HepG2 (cell line): Measurements from ENCODE around the gene HDAC4. TPM values are rescaled to one million over a fixed set of nuclear protein-coding genes. Genes with fewer than 3 reads are reported as not detected.

Source experiments
- ATAC-seq: fragments of 200-7000 bp; cut with Tn5 transposase; 3 replicates; pipeline ENCODE4 v1.9.1; 2020; ENCODE audit warnings: mild to moderate bottlenecking, moderate library complexity
- BruUV-seq: library from RNA; stranded (reverse); fragments of 400-500 nt; replicated peaks from 2 replicates; lab custom pipeline; 2021; lab: Mats Ljungman, UMichigan
- CTCF ChIA-PET: fragments of 300-600 bp; formaldehyde crosslinking; extraction: SDS; loops from one replicate; lab custom pipeline; 2021; ENCODE audit warnings: low total read pairs, inconsistent platforms, low intra/inter-chr PET ratio; lab: Yijun Ruan, JAX
- POLR2A ChIA-PET: fragments of 350-600 bp; sonication (Branson Sonifier 250); formaldehyde crosslinking; loops from one replicate; lab custom pipeline; 2020; ENCODE audit warnings: antibody characterized with exemption, inconsistent platforms; lab: Yijun Ruan, JAX
- DNase-seq: peaks from one replicate; pipeline ENCODE4 v3.0.0-alpha.2; 2015; ENCODE audit warnings: low spot score
- FAIRE-seq: peaks from 3 replicates; lab custom pipeline; 2011; peaks lifted over from hg19 to GRCh38; lab: Jason Lieb, UNC
- H2AFZ ChIP-seq: one replicate; pipeline ENCODE4 v1.6.1; 2011; ENCODE audit warnings: low read length, inconsistent platforms
- H3K27ac ChIP-seq: fragments of 300-600 bp; 3 replicates; pipeline ENCODE4 v1.8.0; 2011; ENCODE audit warnings: mixed run types, mild to moderate bottlenecking, mixed read lengths, low read length, inconsistent platforms; ENCODE audit not compliant: insufficient read depth; ENCODE audit errors: extremely low read length
- H3K27me3 ChIP-seq, 2 experiments: fragments of 200-600 bp in 1 of 2; 2 replicates in 1 of 2; 3 replicates in 1 of 2; pipeline versions ENCODE4 v1.6.0 to v1.8.0; 2011; ENCODE audit warnings: low read length in 2 of 2, mild to moderate bottlenecking in 2 of 2, moderate library complexity in 2 of 2, inconsistent platforms in 1 of 2; ENCODE audit not compliant: insufficient read depth in 2 of 2, control insufficient read depth in 1 of 2
- H3K36me3 ChIP-seq, 2 experiments: fragments of 200-600 bp in 1 of 2; replicated peaks in 1 of 2; 2 replicates in 1 of 2; 3 replicates in 1 of 2; pipeline versions ENCODE4 v1.5.1 to v1.8.0; 2011; ENCODE audit warnings: low read length in 2 of 2, inconsistent platforms in 1 of 2; ENCODE audit not compliant: insufficient read depth in 2 of 2, control insufficient read depth in 1 of 2
- H3K4me1 ChIP-seq: 2 replicates; pipeline ENCODE4 v1.5.1; 2012; ENCODE audit warnings: low read length, inconsistent platforms; ENCODE audit not compliant: insufficient read depth
- H3K4me2 ChIP-seq: 2 replicates; pipeline ENCODE4 v1.6.0; 2011; ENCODE audit warnings: low read depth, low read length, inconsistent platforms
- H3K4me3 ChIP-seq, 3 experiments: fragments of 200-600 bp in 1 of 3; sonication (generic), shearing (Covaris generic) in 1 of 3; replicated peaks in 1 of 3; 2 replicates each; pipeline ENCODE4 v1.5.1; 2011 to 2016; ENCODE audit warnings: low read length in 3 of 3, inconsistent platforms in 2 of 3, low read depth in 2 of 3, mild to moderate bottlenecking in 2 of 3, control low read depth in 1 of 3, mixed read lengths in 1 of 3; ENCODE audit not compliant: insufficient read depth in 1 of 3
- H3K79me2 ChIP-seq: one replicate; pipeline ENCODE4 v1.6.1; 2011; ENCODE audit warnings: low read length, inconsistent platforms; ENCODE audit not compliant: insufficient read depth
- H3K9ac ChIP-seq: 2 replicates; pipeline ENCODE4 v1.6.0; 2011; ENCODE audit warnings: mild to moderate bottlenecking, low read depth, low read length, inconsistent platforms; ENCODE audit not compliant: insufficient read depth
- H3K9me3 ChIP-seq: 2 replicates; pipeline ENCODE4 v1.5.1; 2012; ENCODE audit warnings: mild to moderate bottlenecking, low read length
- H4K20me1 ChIP-seq: 2 replicates; pipeline ENCODE4 v1.6.0; 2011; ENCODE audit warnings: inconsistent platforms, mild to moderate bottlenecking, low read length, moderate library complexity; ENCODE audit not compliant: insufficient read depth
- ATAD3A ChIP-seq: sonication (generic); formaldehyde crosslinking; IDR thresholded peaks from 2 replicates; pipeline ENCODE4 v1.4.0; 2020; ENCODE audit warnings: missing genetic modification reagents
- ATF7 ChIP-seq, 2 experiments: fragments of 450-650 bp in 1 of 2; sonication (generic) in 1 of 2; formaldehyde crosslinking in 1 of 2; IDR thresholded peaks; 2 replicates each; pipeline versions ENCODE4 v1.4.0 to v1.6.1; 2016 to 2020; ENCODE audit warnings: antibody characterized with exemption in 1 of 2, mild to moderate bottlenecking in 1 of 2, missing genetic modification reagents in 1 of 2
- CREB1 ChIP-seq, 2 experiments: fragments of 450-650 bp in 1 of 2; IDR thresholded peaks; 2 replicates each; pipeline ENCODE4 v1.6.1; 2016 to 2017; ENCODE audit warnings: control low read depth in 1 of 2, mild to moderate bottlenecking in 1 of 2, missing compliant biosample characterization in 1 of 2, missing genetic modification characterization in 1 of 2
- REPIN1 ChIP-seq: sonication (generic); formaldehyde crosslinking; IDR thresholded peaks from 2 replicates; pipeline ENCODE4 v1.8.0; 2022; ENCODE audit warnings: missing genetic modification reagents, low read depth, mild to moderate bottlenecking, borderline replicate concordance
- SAP130 ChIP-seq: IDR thresholded peaks from 2 replicates; pipeline ENCODE4 v1.6.1; 2016; ENCODE audit warnings: low read depth
- ZSCAN22 ChIP-seq: sonication (generic); formaldehyde crosslinking; IDR thresholded peaks from 2 replicates; pipeline ENCODE4 v1.4.0; 2020; ENCODE audit warnings: mild to moderate bottlenecking, missing genetic modification reagents
- WGBS: methylation state at CpG from one replicate; pipeline ENCODE4 v1.1.6; 2017; ENCODE audit warnings: low lambda C conversion rate; 5-methylcytosine and 5-hydroxymethylcytosine counted together
- in situ Hi-C: cut with HindIII; loops from 2 replicates; pipeline ENCODE4 v1.10.0; 2017; ENCODE audit warnings: low pct_unique_long_range_greater_than_20kb; ENCODE audit not compliant: extremely low pct_ligation_motif_present
- intact Hi-C: fragments of 100-400 bp; cut with micrococcal nuclease; formaldehyde crosslinking; loops from one replicate; pipeline ENCODE4 v1.10.0; 2022; ENCODE audit not compliant: unreplicated experiment
- polyA plus RNA-seq, 8 experiments: library from polyadenylated mRNA; depleted of rRNA in 3 of 8; stranded (reverse) in 7 of 8; unstranded in 1 of 8; fragments of >200 nt; fragmentation: Illumina TruSeq in 4 of 8; extraction: Trizol in 4 of 8; gene quantifications; 2 replicates each; pipeline versions ENCODE4 v1.2.1 to v1.2.3, GENCODE V29; 2011 to 2016; ENCODE audit warnings: low read depth in 4 of 8, missing spikeins in 1 of 8, mixed read lengths in 1 of 8; ENCODE audit not compliant: insufficient read depth in 1 of 8
- total RNA-seq, 5 experiments: library from RNA; depleted of rRNA; stranded (reverse); fragments of >200 nt; fragmentation: Illumina TruSeq; extraction: Trizol; gene quantifications; 2 replicates each; pipeline ENCODE4 v1.2.3, GENCODE V29; 2016; ENCODE audit warnings: low read depth in 1 of 5

HDAC4 gene
- total and polyA plus RNA-seq, 2 of the 13 experiments (the other 11 are each of a cell fraction or from before 2014, with no cell fraction given), result 10.1 to 11.5 TPM

DNA sequence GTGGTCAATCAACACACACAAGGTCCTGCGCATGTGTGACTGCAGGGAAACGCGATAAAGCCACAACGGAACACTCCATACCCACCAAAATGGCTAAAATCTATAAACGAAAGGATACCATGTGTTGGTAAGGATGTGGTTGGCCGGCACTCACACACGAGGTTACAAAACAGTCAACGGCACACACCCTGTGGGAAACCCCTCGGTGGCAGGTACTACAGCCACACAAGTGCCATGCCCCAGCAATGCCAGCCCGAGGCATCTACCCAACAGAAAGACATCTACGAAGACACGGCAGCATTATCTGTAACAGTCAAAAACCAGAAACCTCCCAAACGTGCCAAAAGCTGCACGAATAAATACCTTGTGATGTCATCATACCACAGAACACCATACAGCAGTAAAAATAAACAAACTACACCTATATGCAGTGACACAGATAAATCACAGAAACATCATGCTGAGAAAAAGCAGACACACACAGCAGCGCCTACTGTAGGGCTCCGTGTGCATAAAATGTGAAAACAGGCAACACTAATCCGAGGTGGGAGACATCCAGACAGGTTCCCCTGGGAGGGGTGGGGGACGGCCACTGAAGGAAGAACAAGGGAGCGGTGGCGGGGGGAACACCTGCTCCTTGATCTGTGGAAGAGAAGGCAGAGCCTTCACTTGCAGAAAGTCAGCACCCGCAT is 36.7 kb downstream of the HDAC4 start:
- Histone ChIP-seq H3K27me3 (no peaks in the 10 kb centered on the region), H3K4me2 (no peak overlapping the region), H3K9ac (no peak overlapping the region), H3K9me3 (no peaks in the 10 kb centered on the region), H4K20me1 (peaks cover 27% of the 10 kb centered on the region), H3K4me1 (peaks cover 10% of the 10 kb centered on the region), H3K4me3 (no peak overlapping the region), H3K36me3 (no peaks in the 10 kb centered on the region; a peak in 2 of 5 replicates), H3K27ac (no peak overlapping the region), H3K79me2 (peaks cover 44% of the 10 kb centered on the region), H2AFZ (no peak overlapping the region)
- no peak for ATAC-seq
- POLR2A ChIA-PET, result no interaction called here
- no TSS peak for BruUV-seq
- intact Hi-C loops, result no loop called here
- DNase-seq, result no peak
- in situ Hi-C loops, result no loop called here
- CTCF ChIA-PET, result no interaction called here
- no peak for FAIRE-seq
- 97% methylated on average over 21 of the region's 21 CpGs for WGBS
- TF ChIP-seq REPIN1 (no peak), CREB1 (IDR thresholded peaks at IDR 0.05) (peak; percentile 74), CREB1 (CRISPR knock-in tag; IDR thresholded peaks at IDR 0.05) (no peak), ATF7 (IDR thresholded peaks at IDR 0.05) (peak; percentile 34), ATF7 (CRISPR knock-in tag; IDR thresholded peaks at IDR 0.05) (no peak)

DNA sequence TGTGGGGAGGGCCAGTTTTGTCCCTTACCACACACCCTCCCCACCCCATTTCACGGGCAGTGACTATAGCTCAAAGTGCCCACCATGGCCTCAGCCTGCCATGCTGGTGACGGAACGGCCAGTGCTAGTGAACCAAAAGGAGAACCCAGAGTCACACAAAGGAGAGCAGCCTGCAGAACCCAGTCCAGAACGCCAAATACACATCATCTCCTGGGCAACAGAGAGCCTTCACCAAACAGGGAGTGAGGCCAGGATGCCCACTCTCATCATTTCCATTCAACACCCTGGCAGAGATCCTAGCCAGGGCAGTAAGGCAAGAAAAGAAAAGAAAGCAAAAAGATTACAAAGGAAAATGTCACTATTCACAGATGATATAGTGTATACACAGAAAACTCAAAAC is 38.3 kb downstream of the HDAC4 start:
- Histone ChIP-seq H3K9ac (no peak overlapping the region), H3K9me3 (no peaks in the 10 kb centered on the region), H3K27me3 (no peaks in the 10 kb centered on the region), H3K4me1 (peaks cover 10% of the 10 kb centered on the region), H3K36me3 (no peaks in the 10 kb centered on the region; a peak in 1 of 5 replicates), H3K4me3 (no peak overlapping the region), H3K79me2 (peaks cover 49% of the 10 kb centered on the region), H4K20me1 (peaks cover 27% of the 10 kb centered on the region), H3K27ac (no peak overlapping the region), H2AFZ (no peak overlapping the region), H3K4me2 (no peak overlapping the region)
- POLR2A ChIA-PET, result no interaction called here
- in situ Hi-C loops (no loop called here), intact Hi-C loops (no loop called here)
- CTCF ChIA-PET, result no interaction called here
- FAIRE-seq, result no peak
- no peak for DNase-seq
- no TSS peak for BruUV-seq
- TF ChIP-seq ATAD3A (CRISPR knock-in tag), result no peak
- no peak for TF ChIP-seq SAP130 (CRISPR knock-in tag)
- no peak for TF ChIP-seq ZSCAN22 (CRISPR knock-in tag)
- ATAC-seq, result no peak
- 94% methylated on average over 4 of the region's 4 CpGs for WGBS
